B cell (primary cell): ENCODE measurements around the gene TBL1XR1.

Experiments
- EZH2 ChIP-seq: IDR thresholded peaks from 2 replicates; pipeline ENCODE4 v1.6.1; 2012; ENCODE audit warnings: borderline replicate concordance, low read depth, mild to moderate bottlenecking, moderate library complexity, low read length; ENCODE audit not compliant: insufficient read depth, poor library complexity, severe bottlenecking
- TF ChIP-seq, protein P1 (sequence below): fragments of 200-600 bp; IDR thresholded peaks from one replicate; pipeline ENCODE4 v1.8.0; 2022; ENCODE audit warnings: antibody characterized with exemption, mild to moderate bottlenecking

DNA sequence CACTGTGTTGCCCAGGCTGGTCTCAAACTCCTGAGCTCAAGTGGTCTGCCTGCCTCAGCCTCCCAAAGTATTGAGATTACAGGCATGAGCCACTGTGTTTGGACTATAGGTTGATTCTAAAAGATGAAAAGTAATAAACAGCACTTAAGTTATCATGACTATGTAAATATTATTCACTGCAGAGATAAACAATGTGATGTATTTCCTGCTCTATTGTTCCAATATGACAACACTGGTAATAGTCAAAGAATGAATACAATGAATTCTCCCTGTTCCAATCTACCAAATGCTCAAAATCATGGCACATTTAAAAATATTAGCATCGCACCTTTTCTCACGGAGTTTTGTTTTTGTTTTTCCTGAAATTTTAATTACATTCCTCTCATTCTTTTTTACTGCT, 36.8 kb upstream of the TBL1XR1 start:
- TF ChIP-seq, protein P1, sequence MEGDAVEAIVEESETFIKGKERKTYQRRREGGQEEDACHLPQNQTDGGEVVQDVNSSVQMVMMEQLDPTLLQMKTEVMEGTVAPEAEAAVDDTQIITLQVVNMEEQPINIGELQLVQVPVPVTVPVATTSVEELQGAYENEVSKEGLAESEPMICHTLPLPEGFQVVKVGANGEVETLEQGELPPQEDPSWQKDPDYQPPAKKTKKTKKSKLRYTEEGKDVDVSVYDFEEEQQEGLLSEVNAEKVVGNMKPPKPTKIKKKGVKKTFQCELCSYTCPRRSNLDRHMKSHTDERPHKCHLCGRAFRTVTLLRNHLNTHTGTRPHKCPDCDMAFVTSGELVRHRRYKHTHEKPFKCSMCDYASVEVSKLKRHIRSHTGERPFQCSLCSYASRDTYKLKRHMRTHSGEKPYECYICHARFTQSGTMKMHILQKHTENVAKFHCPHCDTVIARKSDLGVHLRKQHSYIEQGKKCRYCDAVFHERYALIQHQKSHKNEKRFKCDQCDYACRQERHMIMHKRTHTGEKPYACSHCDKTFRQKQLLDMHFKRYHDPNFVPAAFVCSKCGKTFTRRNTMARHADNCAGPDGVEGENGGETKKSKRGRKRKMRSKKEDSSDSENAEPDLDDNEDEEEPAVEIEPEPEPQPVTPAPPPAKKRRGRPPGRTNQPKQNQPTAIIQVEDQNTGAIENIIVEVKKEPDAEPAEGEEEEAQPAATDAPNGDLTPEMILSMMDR, result no peak
- TF ChIP-seq EZH2, result no peak
